Measurements from ENCODE around the gene ZC3H7B. TPM values are rescaled to one million over a fixed set of nuclear protein-coding genes. Genes with fewer than 3 reads are reported as not detected.

ZC3H7B gene
- polyA plus RNA-seq, 2 of the 4 experiments (the other 2 are of a cell fraction), result 12.4 to 22.8 TPM

DNA sequence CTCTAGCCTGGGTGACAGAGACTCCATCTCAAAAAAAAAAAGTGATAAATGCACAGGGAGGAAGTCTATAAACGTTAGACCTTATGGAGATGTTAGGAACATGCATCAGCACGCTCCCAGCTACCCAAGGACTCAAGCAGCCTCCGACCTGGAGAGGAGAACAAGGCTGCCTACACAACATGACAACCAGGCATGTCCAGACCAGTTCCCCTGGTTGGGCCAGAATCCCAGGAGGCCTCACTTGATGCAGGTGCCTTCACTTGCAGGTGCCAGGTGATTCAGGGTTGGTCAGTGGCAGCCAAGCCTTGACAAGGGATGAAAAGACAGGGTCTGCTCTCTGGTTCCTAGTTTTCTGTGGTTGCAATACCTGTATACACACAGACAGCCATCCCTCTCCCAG is 21.3 kb upstream of the ZC3H7B start (continued):
- TF ChIP-seq, protein P1, sequence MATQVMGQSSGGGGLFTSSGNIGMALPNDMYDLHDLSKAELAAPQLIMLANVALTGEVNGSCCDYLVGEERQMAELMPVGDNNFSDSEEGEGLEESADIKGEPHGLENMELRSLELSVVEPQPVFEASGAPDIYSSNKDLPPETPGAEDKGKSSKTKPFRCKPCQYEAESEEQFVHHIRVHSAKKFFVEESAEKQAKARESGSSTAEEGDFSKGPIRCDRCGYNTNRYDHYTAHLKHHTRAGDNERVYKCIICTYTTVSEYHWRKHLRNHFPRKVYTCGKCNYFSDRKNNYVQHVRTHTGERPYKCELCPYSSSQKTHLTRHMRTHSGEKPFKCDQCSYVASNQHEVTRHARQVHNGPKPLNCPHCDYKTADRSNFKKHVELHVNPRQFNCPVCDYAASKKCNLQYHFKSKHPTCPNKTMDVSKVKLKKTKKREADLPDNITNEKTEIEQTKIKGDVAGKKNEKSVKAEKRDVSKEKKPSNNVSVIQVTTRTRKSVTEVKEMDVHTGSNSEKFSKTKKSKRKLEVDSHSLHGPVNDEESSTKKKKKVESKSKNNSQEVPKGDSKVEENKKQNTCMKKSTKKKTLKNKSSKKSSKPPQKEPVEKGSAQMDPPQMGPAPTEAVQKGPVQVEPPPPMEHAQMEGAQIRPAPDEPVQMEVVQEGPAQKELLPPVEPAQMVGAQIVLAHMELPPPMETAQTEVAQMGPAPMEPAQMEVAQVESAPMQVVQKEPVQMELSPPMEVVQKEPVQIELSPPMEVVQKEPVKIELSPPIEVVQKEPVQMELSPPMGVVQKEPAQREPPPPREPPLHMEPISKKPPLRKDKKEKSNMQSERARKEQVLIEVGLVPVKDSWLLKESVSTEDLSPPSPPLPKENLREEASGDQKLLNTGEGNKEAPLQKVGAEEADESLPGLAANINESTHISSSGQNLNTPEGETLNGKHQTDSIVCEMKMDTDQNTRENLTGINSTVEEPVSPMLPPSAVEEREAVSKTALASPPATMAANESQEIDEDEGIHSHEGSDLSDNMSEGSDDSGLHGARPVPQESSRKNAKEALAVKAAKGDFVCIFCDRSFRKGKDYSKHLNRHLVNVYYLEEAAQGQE (IDR thresholded peaks at IDR 0.05), result no peak
- no peak for TF ChIP-seq TP53 (CRISPR knock-in tag; IDR thresholded peaks at IDR 0.05)
- no peak for TF ChIP-seq HEYL (CRISPR knock-in tag; IDR thresholded peaks at IDR 0.05)
- TF ChIP-seq SREBF2 (IDR thresholded peaks at IDR 0.05), result no peak
- TF ChIP-seq MAFK (IDR thresholded peaks at IDR 0.05; ENCODE audit: partially characterized antibody), result no peak

DNA sequence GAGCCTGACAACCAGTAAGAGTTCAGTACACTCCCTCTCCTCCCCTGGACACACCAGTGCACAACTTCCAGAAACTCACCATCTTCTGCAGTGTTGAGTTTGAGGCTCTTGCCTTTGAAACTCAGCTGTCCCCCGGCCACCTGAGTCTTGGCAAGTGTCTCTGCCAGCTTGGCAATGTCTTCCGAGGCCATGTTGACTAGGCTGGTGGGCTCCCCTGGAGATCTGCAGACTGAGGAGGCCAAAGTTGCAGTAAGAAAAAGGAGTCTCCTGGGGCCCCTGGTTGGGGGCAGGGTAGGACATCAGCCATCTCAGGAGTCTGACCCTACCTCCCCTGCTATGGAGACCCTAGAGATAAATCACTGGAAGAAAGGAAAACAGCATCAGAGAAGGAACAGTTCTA is 20.5 kb upstream of the ZC3H7B start:
- ATAC-seq, result no peak
- Histone ChIP-seq H3K9me3 (no peaks in the 10 kb centered on the region), H3K27ac (no peak overlapping the region), H3K4me2 (no peak overlapping the region), H3K4me1 (peaks cover 12% of the 10 kb centered on the region), H3K4me3 (no peak overlapping the region)
- no peak for DNase-seq (ENCODE audit: low read depth in 1 of 2, low spot score in 1 of 2)
- TF ChIP-seq HOXB13 (CRISPR knock-in tag; IDR thresholded peaks at IDR 0.05; ENCODE audit: low read depth), result no peak
- no peak for TF ChIP-seq JUNB (IDR thresholded peaks at IDR 0.05)
- no peak for TF ChIP-seq RNF2 (IDR thresholded peaks at IDR 0.05; ENCODE audit: borderline replicate concordance, low read depth)
- no peak for TF ChIP-seq FOSB (CRISPR knock-in tag; IDR thresholded peaks at IDR 0.05)
- no peak for TF ChIP-seq CHD2 (IDR thresholded peaks at IDR 0.05; ENCODE audit: low read length, partially characterized antibody)
- TF ChIP-seq, protein P2, sequence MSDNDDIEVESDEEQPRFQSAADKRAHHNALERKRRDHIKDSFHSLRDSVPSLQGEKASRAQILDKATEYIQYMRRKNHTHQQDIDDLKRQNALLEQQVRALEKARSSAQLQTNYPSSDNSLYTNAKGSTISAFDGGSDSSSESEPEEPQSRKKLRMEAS (IDR thresholded peaks at IDR 0.05), result no peak
- no peak for TF ChIP-seq SMC3 (IDR thresholded peaks at IDR 0.05)
- TF ChIP-seq EHF (CRISPR knock-in tag; IDR thresholded peaks at IDR 0.05), result no peak
- TF ChIP-seq RCOR1 (IDR thresholded peaks at IDR 0.05; ENCODE audit: low read depth, low read length), result no peak
- TF ChIP-seq, protein P3, sequence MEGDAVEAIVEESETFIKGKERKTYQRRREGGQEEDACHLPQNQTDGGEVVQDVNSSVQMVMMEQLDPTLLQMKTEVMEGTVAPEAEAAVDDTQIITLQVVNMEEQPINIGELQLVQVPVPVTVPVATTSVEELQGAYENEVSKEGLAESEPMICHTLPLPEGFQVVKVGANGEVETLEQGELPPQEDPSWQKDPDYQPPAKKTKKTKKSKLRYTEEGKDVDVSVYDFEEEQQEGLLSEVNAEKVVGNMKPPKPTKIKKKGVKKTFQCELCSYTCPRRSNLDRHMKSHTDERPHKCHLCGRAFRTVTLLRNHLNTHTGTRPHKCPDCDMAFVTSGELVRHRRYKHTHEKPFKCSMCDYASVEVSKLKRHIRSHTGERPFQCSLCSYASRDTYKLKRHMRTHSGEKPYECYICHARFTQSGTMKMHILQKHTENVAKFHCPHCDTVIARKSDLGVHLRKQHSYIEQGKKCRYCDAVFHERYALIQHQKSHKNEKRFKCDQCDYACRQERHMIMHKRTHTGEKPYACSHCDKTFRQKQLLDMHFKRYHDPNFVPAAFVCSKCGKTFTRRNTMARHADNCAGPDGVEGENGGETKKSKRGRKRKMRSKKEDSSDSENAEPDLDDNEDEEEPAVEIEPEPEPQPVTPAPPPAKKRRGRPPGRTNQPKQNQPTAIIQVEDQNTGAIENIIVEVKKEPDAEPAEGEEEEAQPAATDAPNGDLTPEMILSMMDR (IDR thresholded peaks at IDR 0.05), result no peak
- TF ChIP-seq GATA3 (IDR thresholded peaks at IDR 0.05; ENCODE audit: borderline replicate concordance), result no peak
- TF ChIP-seq POLR2AphosphoS2 (conservative IDR thresholded peaks at IDR 0.05; ENCODE audit: low read length), result no peak
- no peak for TF ChIP-seq RAD21 (conservative IDR thresholded peaks at IDR 0.05 in 1 of 2, IDR thresholded peaks at IDR 0.05 in 1 of 2)
- no peak for TF ChIP-seq EP300 (IDR thresholded peaks at IDR 0.05)
- TF ChIP-seq KDM5A (IDR thresholded peaks at IDR 0.05), result no peak
- no peak for TF ChIP-seq KDM1A (IDR thresholded peaks at IDR 0.05; ENCODE audit: low read depth)
- no peak for TF ChIP-seq MAFK (IDR thresholded peaks at IDR 0.05; ENCODE audit: partially characterized antibody)
- TF ChIP-seq HOXA7 (CRISPR knock-in tag; IDR thresholded peaks at IDR 0.05), result no peak
- TF ChIP-seq HOXB5 (CRISPR knock-in tag; IDR thresholded peaks at IDR 0.05), result no peak
- no peak for TF ChIP-seq RARB (CRISPR knock-in tag; IDR thresholded peaks at IDR 0.05)
- POLR2A ChIA-PET, result no interaction called here
- no CpG with 5 or more reads among the region's 2 CpGs for WGBS (ENCODE audit: missing lambda C conversion rate)
- CTCF ChIA-PET, result interaction anchor here (1.5 kb wide), 1 partner anchor 25 kb away, joined by 4 read pairs; no protein-coding TSS in a partner anchor
- FAIRE-seq, result no peak

Data from A549 (cell line).